GM13977 (cell line): ENCODE measurements around the gene PCBP3.
"Not testable (repeated sequence)": the region's sequence is repeated elsewhere in the genome, so short reads cannot be mapped to it uniquely, and the experiment has no call there.

ENCODE experiments used
- DNase-seq: peaks from one replicate; pipeline ENCODE4 v3.0.0; 2012; ENCODE audit warnings: low spot score
- CTCF ChIP-seq: IDR thresholded peaks from 2 replicates; pipeline ENCODE4 v1.5.1; 2012; ENCODE audit warnings: mild to moderate bottlenecking, control low read depth; ENCODE audit not compliant: insufficient read depth; ENCODE audit errors: extremely low read depth, missing control alignments
- in situ Hi-C: fragments of 300-500 bp; cut with MboI; formaldehyde crosslinking; loops from one replicate; pipeline ENCODE4 v1.12.0; 2022; ENCODE audit warnings: low sequenced_read_pairs, low pct_unique_long_range_greater_than_20kb, mixed read lengths, inconsistent platforms; ENCODE audit not compliant: unreplicated experiment

Gene PCBP3

GRCh38 chr21:45599146-45599581, 44.4 kb upstream of the PCBP3 start:
- no peak for DNase-seq
- no peak for TF ChIP-seq CTCF
- in situ Hi-C loops, result no loop called here

- in situ Hi-C loops, result no loop called here
- no peak for DNase-seq
- no peak for TF ChIP-seq CTCF
Measured at GRCh38 chr21:45600248-45600647, 43.3 kb upstream of the PCBP3 start.

- TF ChIP-seq CTCF, result no peak
- DNase-seq, result no peak
- in situ Hi-C loops, result no loop called here
Measured at GRCh38 chr21:45601551-45601950, 42.0 kb upstream of the PCBP3 start.

GRCh38 chr21:45602106-45602505, 41.4 kb upstream of the PCBP3 start:
- no peak for TF ChIP-seq CTCF
- no peak for DNase-seq
- in situ Hi-C loops, result no loop called here

- TF ChIP-seq CTCF, result no peak
- DNase-seq, result no peak
- in situ Hi-C loops, result no loop called here
Measured at GRCh38 chr21:45603481-45603880, 40.0 kb upstream of the PCBP3 start.

- DNase-seq, in situ Hi-C loops: not testable (repeated sequence)
Measured at GRCh38 chr21:45604681-45605080, 38.8 kb upstream of the PCBP3 start.

GRCh38 chr21:45607021-45607908, 36.3 kb upstream of the PCBP3 start:
- in situ Hi-C loops, result no loop called here
- DNase-seq, result no peak
- no peak for TF ChIP-seq CTCF
